Fibroblast of villous mesenchyme (primary cell): Measurements from ENCODE around the gene FAM118A. TPM values are rescaled to one million over a fixed set of nuclear protein-coding genes. Genes with fewer than 3 reads are reported as not detected.

Experiments used
- DNase-seq: peaks from one replicate; pipeline ENCODE4 v3.0.0-alpha.2; 2010; ENCODE audit warnings: low read depth
- H3K4me3 ChIP-seq: 2 replicates; pipeline ENCODE4 v1.5.1; 2011; ENCODE audit warnings: low read depth, mild to moderate bottlenecking, low read length
- CTCF ChIP-seq: IDR thresholded peaks from 2 replicates; pipeline ENCODE4 v1.5.1; 2012; ENCODE audit warnings: low read depth, mild to moderate bottlenecking, low read length; ENCODE audit not compliant: insufficient read depth
- total RNA-seq: library from RNA; depleted of rRNA; stranded (reverse); fragments of >200 nt; gene quantifications from 2 replicates; pipeline ENCODE4 v1.2.3, GENCODE V29; 2012

FAM118A gene
- total RNA-seq, 1 donor: 20.7 TPM

GRCh38 chr22:45317551-45318167 lies 7.9 kb downstream of the FAM118A start:
- no peak overlapping the region for H3K4me3 ChIP-seq
- peak; percentile 46 for TF ChIP-seq CTCF
- peak; percentile 56 for DNase-seq

GRCh38 chr22:45318168-45318557 lies 8.4 kb downstream of the FAM118A start:
- DNase-seq: peak; percentile 95
- TF ChIP-seq CTCF: no peak
- H3K4me3 ChIP-seq: no peak overlapping the region

- H3K4me3 ChIP-seq: no peak overlapping the region
- peak; percentile 74 for DNase-seq
- no peak for TF ChIP-seq CTCF
Measured at GRCh38 chr22:45318558-45319323, 9.0 kb downstream of the FAM118A start.

- DNase-seq: peak; percentile 77
- no peak for TF ChIP-seq CTCF
- no peak overlapping the region for H3K4me3 ChIP-seq
Measured at GRCh38 chr22:45319324-45319685, 9.6 kb downstream of the FAM118A start.

GRCh38 chr22:45320357-45320976 lies 10.7 kb downstream of the FAM118A start:
- no peak overlapping the region for H3K4me3 ChIP-seq
- TF ChIP-seq CTCF: no peak
- DNase-seq: peak; percentile 70

- no peak overlapping the region for H3K4me3 ChIP-seq
- TF ChIP-seq CTCF: no peak
- no peak for DNase-seq
Measured at GRCh38 chr22:45321827-45322226, 12.1 kb downstream of the FAM118A start.
